ENCODE results near the gene PLEKHA8.
"Not testable (repeated sequence)": the region's sequence is repeated elsewhere in the genome, so short reads cannot be mapped to it uniquely, and the experiment has no call there.

The PLEKHA8 gene

GRCh38 chr7:30087371-30087770 lies 59.2 kb downstream of the PLEKHA8 start:
- Histone ChIP-seq H3K4me3 (no peak overlapping the region), H3K9me3 (ENCODE audit: low read depth, low read length) (no peaks in the 10 kb centered on the region), H3K27ac (no peak overlapping the region), H3K9ac (ENCODE audit: insufficient read length) (no peak overlapping the region), H3K36me3 (ENCODE audit: insufficient read depth, low read length) (no peaks in the 10 kb centered on the region)
- TF ChIP-seq POLR2AphosphoS5 (IDR thresholded peaks at IDR 0.05; ENCODE audit: borderline replicate concordance, low read depth, low read length): no peak
- TF ChIP-seq EZH2 (IDR thresholded peaks at IDR 0.05): no peak
- TF ChIP-seq FOXP2 (optimal IDR thresholded peaks at IDR 0.05; ENCODE audit: control extremely low read depth, extremely low read length, insufficient read depth): no peak
- no peak for DNase-seq (ENCODE audit: low read depth, low spot score)

- H3K9me3 ChIP-seq (ENCODE audit: low read depth, low read length): no peaks in the 10 kb centered on the region
- H3K4me3 ChIP-seq: no peak overlapping the region
- H3K9ac ChIP-seq (ENCODE audit: insufficient read length): no peak overlapping the region
- no peaks in the 10 kb centered on the region for H3K36me3 ChIP-seq (ENCODE audit: insufficient read depth, low read length)
- no peak for DNase-seq (ENCODE audit: low read depth, low spot score)
- H3K27ac ChIP-seq: no peak overlapping the region
- TF ChIP-seq POLR2AphosphoS5 (IDR thresholded peaks at IDR 0.05; ENCODE audit: borderline replicate concordance, low read depth, low read length) (no peak), EZH2 (IDR thresholded peaks at IDR 0.05) (no peak), FOXP2 (optimal IDR thresholded peaks at IDR 0.05; ENCODE audit: control extremely low read depth, extremely low read length, insufficient read depth) (no peak)
Observed at GRCh38 chr7:30088362-30088761, 60.1 kb downstream of the PLEKHA8 start.

- TF ChIP-seq EZH2 (IDR thresholded peaks at IDR 0.05): no peak
- TF ChIP-seq POLR2AphosphoS5 (IDR thresholded peaks at IDR 0.05; ENCODE audit: borderline replicate concordance, low read depth, low read length): no peak
- no peak for TF ChIP-seq FOXP2 (optimal IDR thresholded peaks at IDR 0.05; ENCODE audit: control extremely low read depth, extremely low read length, insufficient read depth)
- no peak overlapping the region for H3K27ac ChIP-seq
- H3K9ac ChIP-seq (ENCODE audit: insufficient read length): no peak overlapping the region
Observed at GRCh38 chr7:30090111-30090510, 61.9 kb downstream of the PLEKHA8 start.

GRCh38 chr7:30091491-30091912 lies 63.3 kb downstream of the PLEKHA8 start:
- no peak overlapping the region for H3K4me3 ChIP-seq
- TF ChIP-seq EZH2 (IDR thresholded peaks at IDR 0.05): no peak
- TF ChIP-seq FOXP2 (optimal IDR thresholded peaks at IDR 0.05; ENCODE audit: control extremely low read depth, extremely low read length, insufficient read depth): no peak
- no peak for TF ChIP-seq POLR2AphosphoS5 (IDR thresholded peaks at IDR 0.05; ENCODE audit: borderline replicate concordance, low read depth, low read length)
- no peaks in the 10 kb centered on the region for H3K36me3 ChIP-seq (ENCODE audit: insufficient read depth, low read length)
- H3K9ac ChIP-seq (ENCODE audit: insufficient read length): no peak overlapping the region
- no peak overlapping the region for H3K27ac ChIP-seq
- no peak for DNase-seq (ENCODE audit: low read depth, low spot score)
- no peaks in the 10 kb centered on the region for H3K9me3 ChIP-seq (ENCODE audit: low read depth, low read length)

More at GRCh38 chr7:30090111-30090510, 61.9 kb downstream of the PLEKHA8 start:
- no peaks in the 10 kb centered on the region for H3K36me3 ChIP-seq (ENCODE audit: insufficient read depth, low read length)
- no peak overlapping the region for H3K4me3 ChIP-seq
- no peak for DNase-seq (ENCODE audit: low read depth, low spot score)
- H3K9me3 ChIP-seq (ENCODE audit: low read depth, low read length): no peaks in the 10 kb centered on the region

GRCh38 chr7:30091987-30092386 lies 63.8 kb downstream of the PLEKHA8 start:
- Histone ChIP-seq H3K27ac (no peak overlapping the region), H3K4me3 (no peak overlapping the region), H3K9me3 (ENCODE audit: low read depth, low read length) (no peaks in the 10 kb centered on the region), H3K36me3 (ENCODE audit: insufficient read depth, low read length) (no peaks in the 10 kb centered on the region), H3K9ac (ENCODE audit: insufficient read length) (no peak overlapping the region)
- TF ChIP-seq POLR2AphosphoS5 (IDR thresholded peaks at IDR 0.05; ENCODE audit: borderline replicate concordance, low read depth, low read length) (no peak), EZH2 (IDR thresholded peaks at IDR 0.05) (no peak), FOXP2 (optimal IDR thresholded peaks at IDR 0.05; ENCODE audit: control extremely low read depth, extremely low read length, insufficient read depth) (no peak)
- no peak for DNase-seq (ENCODE audit: low read depth, low spot score)

GRCh38 chr7:30093420-30093952 lies 65.3 kb downstream of the PLEKHA8 start:
- Histone ChIP-seq H3K9me3 (ENCODE audit: low read depth, low read length) (no peaks in the 10 kb centered on the region), H3K27ac (no peak overlapping the region), H3K9ac (ENCODE audit: insufficient read length) (no peak overlapping the region), H3K36me3 (ENCODE audit: insufficient read depth, low read length) (no peaks in the 10 kb centered on the region), H3K4me3 (no peak overlapping the region)
- DNase-seq (ENCODE audit: low read depth, low spot score): no peak
- TF ChIP-seq POLR2AphosphoS5 (IDR thresholded peaks at IDR 0.05; ENCODE audit: borderline replicate concordance, low read depth, low read length): no peak
- no peak for TF ChIP-seq EZH2 (IDR thresholded peaks at IDR 0.05)
- TF ChIP-seq FOXP2 (optimal IDR thresholded peaks at IDR 0.05; ENCODE audit: control extremely low read depth, extremely low read length, insufficient read depth): no peak

- H3K27ac ChIP-seq; H3K36me3 ChIP-seq (ENCODE audit: insufficient read depth, low read length); H3K9me3 ChIP-seq (ENCODE audit: low read depth, low read length); H3K4me3 ChIP-seq; DNase-seq (ENCODE audit: low read depth, low spot score); H3K9ac ChIP-seq (ENCODE audit: insufficient read length): not testable (repeated sequence)
Observed at GRCh38 chr7:30098599-30098998, 70.4 kb downstream of the PLEKHA8 start.

- TF ChIP-seq FOXP2 (optimal IDR thresholded peaks at IDR 0.05; ENCODE audit: control extremely low read depth, extremely low read length, insufficient read depth): no peak
- no peak for TF ChIP-seq EZH2 (IDR thresholded peaks at IDR 0.05)
- TF ChIP-seq POLR2AphosphoS5 (IDR thresholded peaks at IDR 0.05; ENCODE audit: borderline replicate concordance, low read depth, low read length): no peak
- no peak overlapping the region for H3K27ac ChIP-seq
- no peak overlapping the region for H3K9ac ChIP-seq (ENCODE audit: insufficient read length)
- H3K36me3 ChIP-seq (ENCODE audit: insufficient read depth, low read length): no peaks in the 10 kb centered on the region
- no peak overlapping the region for H3K4me3 ChIP-seq
- no peaks in the 10 kb centered on the region for H3K9me3 ChIP-seq (ENCODE audit: low read depth, low read length)
- no peak for DNase-seq (ENCODE audit: low read depth, low spot score)
Observed at GRCh38 chr7:30102281-30102680, 74.1 kb downstream of the PLEKHA8 start.

GRCh38 chr7:30104157-30104556 lies 75.9 kb downstream of the PLEKHA8 start:
- Histone ChIP-seq H3K4me3 (no peak overlapping the region), H3K36me3 (ENCODE audit: insufficient read depth, low read length) (no peaks in the 10 kb centered on the region), H3K9ac (ENCODE audit: insufficient read length) (no peak overlapping the region), H3K9me3 (ENCODE audit: low read depth, low read length) (peaks cover 3% of the 10 kb centered on the region; the same call in 1 of the 2 replicates), H3K27ac (no peak overlapping the region)
- DNase-seq (ENCODE audit: low read depth, low spot score): no peak
- TF ChIP-seq POLR2AphosphoS5 (IDR thresholded peaks at IDR 0.05; ENCODE audit: borderline replicate concordance, low read depth, low read length) (no peak), EZH2 (IDR thresholded peaks at IDR 0.05) (no peak), FOXP2 (optimal IDR thresholded peaks at IDR 0.05; ENCODE audit: control extremely low read depth, extremely low read length, insufficient read depth) (no peak)
